NCI-H2029 (cell line): ENCODE data around the gene RABL6.

Source experiments
- DNase-seq: peaks from one replicate; lab custom pipeline; 2025; lab: John Stamatoyannopoulos, UW

RABL6 gene

GRCh38 chr9:136847088-136847825 is 39.5 kb downstream of the RABL6 start:
- DNase-seq, result peak; percentile 63

- peak; percentile 85 for DNase-seq
Measured at GRCh38 chr9:136847826-136848392, 40.2 kb downstream of the RABL6 start.

DNA sequence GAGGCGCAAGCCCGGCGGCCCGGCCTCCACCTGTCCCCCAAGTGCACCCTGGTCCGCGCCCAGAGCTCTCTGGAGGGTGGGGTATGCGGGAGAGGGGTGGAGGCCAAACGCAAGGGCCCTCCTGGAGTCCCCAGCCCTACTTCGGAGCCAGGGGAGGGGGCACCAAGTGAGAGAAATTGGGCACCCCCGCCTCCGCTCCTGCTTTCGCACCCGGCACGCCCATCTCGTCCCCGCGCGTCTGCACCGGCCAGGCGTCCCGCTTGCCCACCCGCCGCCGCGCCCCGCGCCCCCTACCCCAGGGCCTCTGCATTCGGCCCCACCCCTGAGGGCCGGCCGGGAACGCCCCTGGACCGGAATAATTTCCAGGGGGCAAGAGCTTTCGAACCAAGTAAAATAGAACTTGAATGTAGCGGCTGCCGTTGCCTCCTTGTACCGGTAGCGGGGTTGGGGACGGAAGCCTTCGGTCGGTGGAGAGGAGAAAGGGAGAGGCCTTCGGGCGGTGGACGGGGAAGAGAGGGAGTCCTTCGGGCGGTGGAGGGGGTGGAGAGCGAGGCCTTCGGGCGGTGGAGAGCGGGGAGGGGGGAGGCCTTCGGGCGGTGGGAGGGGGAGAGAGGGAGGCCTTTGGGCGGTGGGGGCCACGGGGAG is 40.8 kb downstream of the RABL6 start:
- no peak for DNase-seq

GRCh38 chr9:136849038-136849959 is 41.6 kb downstream of the RABL6 start, which contains the start of gene PHPT1:
Gene PHPT1, plus strand, starts transcription at chr9:136849409. Its CDS starts 22 bp downstream, at chr9:136849431.
- peak; percentile 99 for DNase-seq

GRCh38 chr9:136849960-136850865 is 42.5 kb downstream of the RABL6 start:
- no peak for DNase-seq

DNA sequence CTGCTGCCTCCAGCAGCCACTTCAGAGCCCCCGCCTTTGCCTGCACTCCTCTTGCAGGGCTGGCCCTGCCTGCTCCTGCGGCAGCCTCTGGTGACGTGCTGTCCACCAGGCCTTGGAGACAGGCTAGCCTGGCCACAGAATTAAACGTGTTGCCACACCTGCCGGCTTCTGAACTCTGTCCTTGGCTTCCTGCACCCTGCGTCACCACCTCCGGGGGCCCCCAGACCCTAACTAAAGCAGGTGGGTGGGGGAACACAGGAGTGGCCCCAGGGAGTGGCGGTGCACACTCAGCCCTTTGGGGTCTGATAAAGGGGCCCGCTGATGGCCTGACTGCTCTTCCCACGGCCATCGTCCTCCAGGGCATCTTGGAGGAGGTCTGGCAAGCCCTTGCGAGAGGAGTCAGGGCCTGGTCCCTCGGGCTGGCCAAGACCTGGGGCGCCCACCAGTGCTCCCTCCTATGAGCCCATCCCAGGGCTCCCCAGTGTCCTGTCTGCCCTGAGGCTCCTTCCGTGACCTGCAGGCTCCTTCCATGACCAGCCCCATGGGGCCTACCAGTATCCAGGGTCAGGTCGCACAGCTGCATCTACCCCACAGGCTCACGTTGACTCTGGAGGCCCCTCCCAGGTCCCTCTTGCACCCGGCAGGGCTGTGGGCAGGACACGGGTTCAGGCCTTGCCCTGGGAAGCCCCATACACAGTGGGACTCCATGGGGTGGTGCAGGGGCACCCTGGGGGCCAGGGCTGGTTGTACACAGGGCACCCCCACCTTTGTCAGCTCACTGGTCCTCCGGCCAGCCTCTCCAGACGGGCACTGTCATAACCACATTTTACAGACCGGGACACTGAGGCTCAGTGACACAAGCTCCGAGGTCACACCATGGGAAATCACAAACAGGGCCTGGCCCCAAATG is 43.4 kb downstream of the RABL6 start:
- DNase-seq, result no peak

- no peak for DNase-seq
Measured at GRCh38 chr9:136851941-136852663, 44.4 kb downstream of the RABL6 start, which contains the start of gene MAMDC4. Gene MAMDC4, plus strand, starts transcription at chr9:136852346. Its CDS starts 71 bp downstream, at chr9:136852417.

GRCh38 chr9:136852664-136853595 is 45.2 kb downstream of the RABL6 start:
- no peak for DNase-seq

- DNase-seq, result no peak
Measured at GRCh38 chr9:136853596-136854112, 45.9 kb downstream of the RABL6 start.

GRCh38 chr9:136854113-136854841 is 46.5 kb downstream of the RABL6 start:
- no peak for DNase-seq

DNA sequence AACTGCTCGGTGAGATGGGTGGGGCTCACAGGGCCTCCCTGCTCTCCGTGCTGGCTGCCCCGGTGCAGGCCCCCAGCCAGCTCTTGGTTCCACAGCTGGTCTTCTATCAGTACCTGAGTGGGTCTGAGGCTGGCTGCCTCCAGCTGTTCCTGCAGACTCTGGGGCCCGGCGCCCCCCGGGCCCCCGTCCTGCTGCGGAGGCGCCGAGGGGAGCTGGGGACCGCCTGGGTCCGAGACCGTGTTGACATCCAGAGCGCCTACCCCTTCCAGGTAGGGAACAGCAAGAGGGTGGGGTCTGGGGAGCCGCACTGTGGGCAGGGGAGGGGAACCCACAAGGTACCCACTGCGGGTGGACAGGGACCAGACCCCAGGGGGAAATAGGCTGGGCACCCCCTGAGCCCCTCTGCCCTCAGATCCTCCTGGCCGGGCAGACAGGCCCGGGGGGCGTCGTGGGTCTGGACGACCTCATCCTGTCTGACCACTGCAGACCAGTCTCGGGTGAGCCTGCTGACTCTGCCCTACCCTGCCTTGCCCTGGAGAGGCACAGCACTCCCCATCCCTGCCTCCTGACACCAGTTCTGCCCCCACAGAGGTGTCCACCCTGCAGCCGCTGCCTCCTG is 47.2 kb downstream of the RABL6 start:
- DNase-seq, result no peak

DNA sequence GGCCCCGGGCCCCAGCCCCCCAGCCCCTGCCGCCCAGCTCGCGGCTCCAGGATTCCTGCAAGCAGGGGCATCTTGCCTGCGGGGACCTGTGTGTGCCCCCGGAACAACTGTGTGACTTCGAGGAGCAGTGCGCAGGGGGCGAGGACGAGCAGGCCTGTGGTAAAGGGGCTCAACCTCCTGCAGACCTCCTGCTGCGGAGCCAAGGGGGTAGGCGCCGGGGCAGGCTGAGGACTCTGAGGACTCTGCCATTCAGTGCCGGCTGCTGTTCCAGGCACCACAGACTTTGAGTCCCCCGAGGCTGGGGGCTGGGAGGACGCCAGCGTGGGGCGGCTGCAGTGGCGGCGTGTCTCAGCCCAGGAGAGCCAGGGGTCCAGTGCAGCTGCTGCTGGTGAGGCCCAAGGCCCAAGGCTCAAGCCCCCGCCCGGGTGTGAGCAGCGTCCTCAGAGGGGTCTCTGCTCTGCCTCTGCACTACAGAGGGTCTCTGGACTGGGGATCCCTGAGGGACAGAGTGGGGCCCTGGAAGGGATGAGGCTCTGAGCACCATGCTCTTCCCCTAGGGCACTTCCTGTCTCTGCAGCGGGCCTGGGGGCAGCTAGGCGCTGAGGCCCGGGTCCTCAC is 47.8 kb downstream of the RABL6 start:
- DNase-seq, result no peak

DNA sequence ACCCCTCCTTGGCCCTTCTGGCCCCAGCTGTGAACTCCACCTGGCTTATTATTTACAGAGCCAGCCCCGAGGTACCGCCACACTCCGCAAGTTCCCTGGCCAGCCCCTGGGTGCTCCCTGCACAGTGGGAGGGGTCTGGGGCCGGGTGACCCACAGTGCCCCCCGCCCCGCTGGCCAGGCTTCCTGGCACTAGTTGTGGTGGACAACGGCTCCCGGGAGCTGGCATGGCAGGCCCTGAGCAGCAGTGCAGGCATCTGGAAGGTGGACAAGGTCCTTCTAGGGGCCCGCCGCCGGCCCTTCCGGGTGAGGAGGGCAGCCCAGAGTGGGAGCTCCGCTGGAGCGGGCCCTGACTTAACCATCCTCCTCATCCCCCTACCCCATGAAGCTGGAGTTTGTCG is 48.3 kb downstream of the RABL6 start:
- DNase-seq, result no peak

GRCh38 chr9:136856541-136857141 is 48.9 kb downstream of the RABL6 start:
- no peak for DNase-seq

- DNase-seq, result no peak
Measured at GRCh38 chr9:136857166-136857565, 49.4 kb downstream of the RABL6 start.
